Endometrium (tissue), 2 donors: ENCODE data around the gene SIT1.
"Not testable (repeated sequence)": the region's sequence is repeated elsewhere in the genome, so short reads cannot be mapped to it uniquely, and the experiment has no call there.

ENCODE experiments used
- FAIRE-seq: peaks from 2 replicates; lab custom pipeline; 2012; peaks lifted over from hg19 to GRCh38; lab: Jason Lieb, UNC
- donor health status: control.
- donor health status: control.

Gene SIT1

GRCh38 chr9:35659340-35659739 is 8.6 kb upstream of the SIT1 start:
- FAIRE-seq: no peak

GRCh38 chr9:35658968-35659220 is 8.2 kb upstream of the SIT1 start:
- FAIRE-seq: no peak

- no peak for FAIRE-seq
Measured at GRCh38 chr9:35658137-35658967, 7.6 kb upstream of the SIT1 start, which contains the start of gene CCDC107. Gene CCDC107 (plus strand): TSS chr9:35658292. CDS start chr9:35658380, 88 bp downstream.

GRCh38 chr9:35657546-35658136 is 6.9 kb upstream of the SIT1 start, which contains the start of gene RMRP:
Gene RMRP (minus strand): TSS chr9:35658019.
- FAIRE-seq: peak; percentile 93

GRCh38 chr9:35656831-35657545 is 6.3 kb upstream of the SIT1 start:
- FAIRE-seq: no peak

- FAIRE-seq: no peak
Measured at GRCh38 chr9:35656348-35656747, 5.6 kb upstream of the SIT1 start.

- FAIRE-seq: no peak
Measured at GRCh38 chr9:35653611-35654010, 2.9 kb upstream of the SIT1 start.

GRCh38 chr9:35652829-35653209 is 2.1 kb upstream of the SIT1 start:
- FAIRE-seq: no peak

GRCh38 chr9:35651956-35652828 is 1.5 kb upstream of the SIT1 start:
- no peak for FAIRE-seq

GRCh38 chr9:35649431-35650340 is 1.0 kb downstream of the SIT1 start:
- no peak for FAIRE-seq

GRCh38 chr9:35646533-35647265 is 4.0 kb downstream of the SIT1 start:
- no peak for FAIRE-seq

GRCh38 chr9:35646153-35646532 is 4.6 kb downstream of the SIT1 start:
- FAIRE-seq: no peak

GRCh38 chr9:35645736-35646135 is 5.0 kb downstream of the SIT1 start:
- not testable (repeated sequence) for FAIRE-seq

GRCh38 chr9:35643046-35643445 is 7.7 kb downstream of the SIT1 start:
- no peak for FAIRE-seq

- FAIRE-seq: not testable (repeated sequence)
Measured at GRCh38 chr9:35641478-35641877, 9.3 kb downstream of the SIT1 start.

- FAIRE-seq: not testable (repeated sequence)
Measured at GRCh38 chr9:35640431-35640830, 10.3 kb downstream of the SIT1 start.

GRCh38 chr9:35639631-35640030 is 11.1 kb downstream of the SIT1 start:
- no peak for FAIRE-seq

- FAIRE-seq: peak; percentile 26
Measured at GRCh38 chr9:35639225-35639624, 11.5 kb downstream of the SIT1 start.

GRCh38 chr9:35638751-35639150 is 12.0 kb downstream of the SIT1 start:
- FAIRE-seq: not testable (repeated sequence)

- not testable (repeated sequence) for FAIRE-seq
Measured at GRCh38 chr9:35637427-35637955, 13.2 kb downstream of the SIT1 start.
